Naive B cell (primary cell): ENCODE results near the gene IGF2R. TPM values are rescaled to one million over a fixed set of nuclear protein-coding genes. Genes with fewer than 3 reads are reported as not detected.
A peak's percentile ranks its signal among the peaks of the same experiment; 100 is the strongest.

Experiments used
- ATAC-seq, 2 donors: fragments of 150-1000 bp; cut with Tn5 transposase; 2 replicates each; pipeline ENCODE4 v1.10.0; 2021; ENCODE audit warnings: low read depth in 2 of 2, mild to moderate bottlenecking in 2 of 2, moderate library complexity in 2 of 2
- DNase-seq: peaks from one replicate; pipeline ENCODE4 v3.0.0; 2022
- H3K27ac Mint-ChIP-seq, 6 donors: one replicate each; pipeline ENCODE4 v1.8.0; 2020 to 2022; ENCODE audit warnings: mild to moderate bottlenecking in 6 of 6, mixed read lengths in 6 of 6, moderate library complexity in 5 of 6, inconsistent platforms in 2 of 6
- H3K27me3 Mint-ChIP-seq, 3 donors: one replicate each; pipeline ENCODE4 v1.8.0; 2021 to 2022; ENCODE audit warnings: mixed read lengths in 3 of 3, mild to moderate bottlenecking in 1 of 3
- H3K36me3 Mint-ChIP-seq, 2 donors: one replicate each; pipeline ENCODE4 v1.8.0; 2020 to 2022; ENCODE audit warnings: mixed read lengths in 2 of 2, inconsistent platforms in 1 of 2, mild to moderate bottlenecking in 1 of 2
- H3K4me1 Mint-ChIP-seq, 3 donors: one replicate each; pipeline ENCODE4 v1.8.0; 2020 to 2022; ENCODE audit warnings: mixed read lengths in 3 of 3, inconsistent platforms in 1 of 3, mild to moderate bottlenecking in 1 of 3, moderate library complexity in 1 of 3
- H3K4me3 Mint-ChIP-seq, 8 donors: one replicate each; pipeline ENCODE4 v1.8.0; 2020 to 2022; ENCODE audit warnings: mild to moderate bottlenecking in 8 of 8, mixed read lengths in 8 of 8, moderate library complexity in 8 of 8, inconsistent platforms in 2 of 8
- H3K9me3 Mint-ChIP-seq, 7 donors: one replicate each; pipeline ENCODE4 v1.8.0; 2020 to 2022; ENCODE audit warnings: mixed read lengths in 7 of 7, mild to moderate bottlenecking in 5 of 7, inconsistent platforms in 2 of 7, moderate library complexity in 1 of 7
- polyA plus RNA-seq, 6 donors: library from polyadenylated mRNA; unstranded; fragments of 300-500 nt; fragmentation: Illumina TruSeq; gene quantifications; one replicate each; pipeline ENCODE4 v1.2.3, GENCODE V29; 2021; ENCODE audit warnings: low read depth in 6 of 6

IGF2R gene
- polyA plus RNA-seq, 6 donors from 2014 or later = 2.3 to 12.1 (median 7.0) TPM

- DNase-seq = no peak
- Mint-ChIP-seq H3K27ac (peak overlapping the region in 4 of 6 donors; percentile 1 to 96 (median 72)), H3K4me3 (peak overlapping the region; percentile 32 to 93 (median 81)), H3K36me3 (no peaks in the 10 kb centered on the region), H3K27me3 (peaks cover 7 to 10% (median 10%) of the 10 kb centered on the region in 3 donors), H3K9me3 (no peaks in the 10 kb centered on the region), H3K4me1 (peaks cover 56 to 83% (median 80%) of the 10 kb centered on the region in 3 donors)
- no peak for ATAC-seq
Measured at GRCh38 chr6:159981071-159981402, 12.2 kb downstream of the IGF2R start.

GRCh38 chr6:159981403-159982245 is 12.7 kb downstream of the IGF2R start:
- Mint-ChIP-seq H3K9me3 (no peaks in the 10 kb centered on the region), H3K27me3 (peaks cover 7 to 10% (median 10%) of the 10 kb centered on the region in 3 donors), H3K36me3 (no peaks in the 10 kb centered on the region), H3K4me3 (peak overlapping the region; percentile 57 to 93 (median 86)), H3K4me1 (peaks cover 58 to 87% (median 82%) of the 10 kb centered on the region in 3 donors), H3K27ac (peak overlapping the region; percentile 47 to 97 (median 90))
- ATAC-seq (peak; percentile 87 to 90), DNase-seq (peak; percentile 74)

GRCh38 chr6:159982731-159983506 is 14.0 kb downstream of the IGF2R start:
- Mint-ChIP-seq H3K9me3 (no peaks in the 10 kb centered on the region), H3K4me1 (peaks cover 47 to 76% (median 71%) of the 10 kb centered on the region in 3 donors), H3K27ac (peak overlapping the region in 2 of 6 donors; percentile 48 to 77), H3K4me3 (peak overlapping the region in 1 of 8 donors; percentile 30), H3K36me3 (no peaks in the 10 kb centered on the region), H3K27me3 (peaks cover 7 to 10% (median 10%) of the 10 kb centered on the region in 3 donors)
- DNase-seq (no peak), ATAC-seq (no peak)

- peak overlapping the region in 1 of 8 donors; percentile 4 for H3K4me3 Mint-ChIP-seq
Measured at GRCh38 chr6:159983641-159984080, 14.8 kb downstream of the IGF2R start.

DNA sequence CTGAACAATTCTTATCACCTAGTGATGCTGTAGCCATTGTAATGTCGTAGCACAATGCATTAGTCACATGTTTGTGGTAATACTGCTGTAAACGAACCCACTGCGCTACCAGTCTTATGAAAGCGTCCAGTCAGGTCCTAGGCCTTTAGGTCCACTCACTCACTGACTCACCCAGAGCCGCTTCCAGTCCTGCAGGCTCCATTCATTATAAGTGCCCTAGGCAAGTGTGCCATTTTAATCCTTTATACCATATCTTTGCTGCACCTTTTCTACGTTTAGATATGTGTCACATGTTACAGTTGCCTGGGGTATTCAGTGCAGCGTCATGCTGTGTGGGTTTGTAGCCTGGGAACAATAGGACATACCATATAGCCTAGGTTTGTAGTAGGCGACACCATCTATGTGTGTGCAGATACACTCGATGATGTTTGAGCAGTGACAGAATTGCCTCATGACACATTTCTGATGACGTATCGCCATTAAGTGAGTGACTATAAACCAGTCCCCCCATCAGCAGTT is 15.4 kb downstream of the IGF2R start:
- H3K27ac Mint-ChIP-seq = no peak overlapping the region
- DNase-seq (no peak), ATAC-seq (no peak)
- H3K27me3 Mint-ChIP-seq = peaks cover 4 to 7% (median 6%) of the 10 kb centered on the region in 3 donors
- peaks cover 38 to 73% (median 66%) of the 10 kb centered on the region in 3 donors for H3K4me1 Mint-ChIP-seq
- H3K4me3 Mint-ChIP-seq = no peak overlapping the region
- H3K9me3 Mint-ChIP-seq = no peaks in the 10 kb centered on the region
- no peaks in the 10 kb centered on the region for H3K36me3 Mint-ChIP-seq

More at GRCh38 chr6:159983641-159984080, 14.8 kb downstream of the IGF2R start:
- H3K9me3 Mint-ChIP-seq = no peaks in the 10 kb centered on the region
- peaks cover 7 to 10% (median 10%) of the 10 kb centered on the region in 3 donors for H3K27me3 Mint-ChIP-seq
- H3K27ac Mint-ChIP-seq = peak overlapping the region in 3 of 6 donors; percentile 0 to 6 (median 1)
- no peak for ATAC-seq
- DNase-seq = no peak
- peaks cover 42 to 73% (median 66%) of the 10 kb centered on the region in 3 donors for H3K4me1 Mint-ChIP-seq
- H3K36me3 Mint-ChIP-seq = no peaks in the 10 kb centered on the region

DNA sequence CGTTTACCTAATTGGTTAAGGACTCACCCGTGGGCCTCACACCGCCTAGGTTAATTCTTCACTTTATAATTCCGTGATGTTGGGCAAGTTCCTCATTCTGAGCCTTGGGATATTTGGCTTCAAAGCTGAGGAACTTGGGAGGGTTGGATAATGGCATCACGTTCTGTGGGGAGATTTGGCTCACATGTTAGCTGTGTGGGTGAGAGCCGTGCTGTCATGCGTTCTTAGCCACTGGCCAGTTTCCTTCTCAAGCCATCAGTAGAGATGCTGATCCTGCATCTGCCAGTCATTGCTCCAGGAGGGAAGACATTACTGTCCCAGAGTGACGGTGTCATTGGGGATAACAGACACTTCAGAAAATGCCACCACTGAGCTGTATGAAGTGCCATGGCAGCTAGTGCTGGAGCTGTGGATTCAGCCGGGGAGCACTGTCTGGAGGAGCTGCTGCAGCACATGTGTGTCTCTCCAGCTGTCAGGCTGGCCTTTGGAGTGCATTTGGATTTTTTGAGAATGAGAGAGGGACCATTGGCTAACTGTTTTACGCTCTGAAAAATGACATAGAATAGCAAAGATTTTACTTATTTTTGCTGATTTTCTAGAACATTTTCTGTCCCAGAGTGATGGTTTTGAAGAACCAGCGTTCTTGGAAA is 16.5 kb downstream of the IGF2R start:
- peaks cover 43 to 73% (median 56%) of the 10 kb centered on the region in 3 donors for H3K4me1 Mint-ChIP-seq
- DNase-seq = no peak
- no peak for ATAC-seq
- no peak overlapping the region for H3K27ac Mint-ChIP-seq
- H3K4me3 Mint-ChIP-seq = no peak overlapping the region
- no peaks in the 10 kb centered on the region for H3K9me3 Mint-ChIP-seq
- no peaks in the 10 kb centered on the region for H3K36me3 Mint-ChIP-seq
- H3K27me3 Mint-ChIP-seq = peaks cover 0 to 5% (median 0%) of the 10 kb centered on the region in 3 donors

DNA sequence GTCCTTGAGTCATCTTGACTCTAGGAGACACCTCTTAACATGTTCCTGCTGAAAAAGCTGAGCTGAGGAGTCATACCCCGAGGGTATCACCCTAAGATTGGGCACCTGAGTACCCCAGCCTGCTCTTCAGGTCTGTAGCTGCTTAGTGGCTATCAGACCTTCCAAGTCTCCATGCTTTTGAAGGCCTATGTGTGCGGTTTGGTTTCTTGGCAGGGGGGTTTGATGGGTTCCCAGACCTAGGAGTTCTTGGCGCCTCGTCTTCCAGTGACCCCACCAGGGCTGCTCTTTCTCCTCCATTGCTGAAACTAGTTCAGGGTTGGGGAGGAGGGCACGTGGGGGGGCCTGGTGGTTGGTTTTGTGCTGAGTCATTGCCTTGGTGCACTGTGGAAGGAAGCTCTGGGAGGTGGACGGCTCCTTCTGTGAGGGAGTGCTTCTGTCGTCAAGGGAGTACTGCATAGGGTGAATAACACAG is 20.1 kb downstream of the IGF2R start:
- Mint-ChIP-seq H3K36me3 (peaks cover 21 to 26% of the 10 kb centered on the region in 2 donors), H3K27ac (peak overlapping the region in 1 of 6 donors; percentile 64), H3K27me3 (no peaks in the 10 kb centered on the region), H3K4me3 (no peak overlapping the region), H3K4me1 (peaks cover 21 to 49% (median 38%) of the 10 kb centered on the region in 3 donors), H3K9me3 (peaks cover 0 to 7% (median under 1%) of the 10 kb centered on the region in 7 donors)
- ATAC-seq (no peak), DNase-seq (no peak)

GRCh38 chr6:159989492-159990480 is 20.9 kb downstream of the IGF2R start:
- DNase-seq (no peak), ATAC-seq (peak; percentile 69 to 71)
- Mint-ChIP-seq H3K27me3 (no peaks in the 10 kb centered on the region), H3K4me3 (peak overlapping the region in 1 of 8 donors; percentile 42), H3K27ac (peak overlapping the region in 2 of 6 donors; percentile 19 to 75), H3K4me1 (peaks cover 27 to 53% (median 46%) of the 10 kb centered on the region in 3 donors), H3K9me3 (peaks cover under 1 to 15% (median 8%) of the 10 kb centered on the region in 7 donors), H3K36me3 (peaks cover 29 to 33% of the 10 kb centered on the region in 2 donors)

GRCh38 chr6:159992366-159992765 is 23.5 kb downstream of the IGF2R start:
- no peaks in the 10 kb centered on the region for H3K27me3 Mint-ChIP-seq
- H3K27ac Mint-ChIP-seq = no peak overlapping the region
- H3K9me3 Mint-ChIP-seq = peaks cover 3 to 23% (median 17%) of the 10 kb centered on the region in 7 donors
- H3K36me3 Mint-ChIP-seq = peaks cover 43 to 49% of the 10 kb centered on the region in 2 donors
- H3K4me1 Mint-ChIP-seq = peaks cover 30 to 42% (median 38%) of the 10 kb centered on the region in 3 donors
- DNase-seq = no peak
- H3K4me3 Mint-ChIP-seq = no peak overlapping the region
- no peak for ATAC-seq

DNA sequence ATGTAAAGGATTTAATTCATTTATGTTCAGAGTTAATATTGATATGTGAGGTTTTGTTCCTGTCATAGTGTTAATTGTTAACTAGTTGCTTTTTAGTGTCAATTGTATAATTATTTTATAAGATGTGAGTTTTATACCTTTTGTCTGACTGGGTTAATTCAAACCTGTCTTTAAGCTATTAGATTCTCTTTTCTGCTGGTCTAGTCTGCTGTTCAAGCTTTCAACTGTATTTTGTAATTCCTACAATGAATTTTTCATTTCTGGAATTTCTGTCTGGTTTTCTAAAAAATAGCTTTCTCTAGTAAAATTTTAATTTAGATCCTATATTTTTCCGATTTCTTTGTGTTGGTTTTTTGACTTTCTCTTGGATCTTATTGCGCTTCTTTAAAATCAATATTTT is 26.5 kb downstream of the IGF2R start:
- DNase-seq (no peak), ATAC-seq (no peak)
- H3K4me1 Mint-ChIP-seq = peaks cover 26 to 43% (median 28%) of the 10 kb centered on the region in 3 donors
- H3K27me3 Mint-ChIP-seq = no peaks in the 10 kb centered on the region
- H3K9me3 Mint-ChIP-seq = peaks cover 3 to 23% (median 17%) of the 10 kb centered on the region in 7 donors
- H3K36me3 Mint-ChIP-seq = peaks cover 64 to 79% of the 10 kb centered on the region in 2 donors
- H3K4me3 Mint-ChIP-seq = no peak overlapping the region
- no peak overlapping the region for H3K27ac Mint-ChIP-seq

DNA sequence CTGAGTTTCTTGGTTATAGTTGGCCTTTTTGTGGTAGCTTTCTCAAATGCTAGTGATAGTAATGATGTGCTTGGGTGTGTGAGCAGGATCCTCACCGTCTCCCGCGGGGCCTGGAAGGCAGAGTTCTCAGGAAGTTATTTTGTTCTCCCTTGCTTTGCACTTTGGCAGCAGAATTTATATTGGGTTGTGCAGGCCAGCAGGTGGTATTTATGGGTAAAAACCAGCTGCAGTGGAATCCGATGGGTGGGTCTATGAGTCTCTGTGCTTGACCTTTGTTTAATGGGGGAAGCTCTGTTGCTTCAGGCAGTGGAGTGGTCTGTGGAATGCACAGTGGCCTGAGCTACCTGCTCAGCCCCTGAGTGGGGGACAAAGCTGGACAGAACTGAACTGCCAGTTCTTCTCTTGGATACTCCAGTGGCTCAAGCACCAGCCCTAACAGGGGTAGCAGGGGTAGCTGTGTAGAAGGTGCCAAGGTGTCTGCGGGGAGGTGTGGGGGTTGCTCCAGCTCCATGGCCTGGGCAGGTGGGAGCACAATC is 27.3 kb downstream of the IGF2R start:
- H3K4me3 Mint-ChIP-seq = peak overlapping the region in 2 of 8 donors; percentile 54 to 55
- H3K9me3 Mint-ChIP-seq = peaks cover 3 to 23% (median 17%) of the 10 kb centered on the region in 7 donors
- DNase-seq (no peak), ATAC-seq (no peak)
- H3K4me1 Mint-ChIP-seq = peaks cover 22 to 43% (median 28%) of the 10 kb centered on the region in 3 donors
- no peaks in the 10 kb centered on the region for H3K27me3 Mint-ChIP-seq
- peak overlapping the region in 1 of 6 donors; percentile 30 for H3K27ac Mint-ChIP-seq
- peaks cover 67 to 83% of the 10 kb centered on the region in 2 donors for H3K36me3 Mint-ChIP-seq
